IPS DF 4.7 (cell line): Measurements from ENCODE around the gene DNAI1.

Experiments
- DNase-seq: peaks from one replicate; pipeline ENCODE4 v3.0.0-alpha.2; 2013; ENCODE audit warnings: low spot score; ENCODE audit errors: extremely low read depth

The DNAI1 gene

GRCh38 chr9:34557426-34558321, 99.1 kb downstream of the DNAI1 start:
- DNase-seq = no peak

GRCh38 chr9:34558364-34558763, 99.8 kb downstream of the DNAI1 start:
- DNase-seq = no peak

GRCh38 chr9:34558919-34559623, 100.5 kb downstream of the DNAI1 start:
- DNase-seq = no peak

GRCh38 chr9:34559624-34560455, 101.2 kb downstream of the DNAI1 start:
- DNase-seq = no peak

GRCh38 chr9:34560599-34561214, 102.1 kb downstream of the DNAI1 start:
- no peak for DNase-seq

- no peak for DNase-seq
These were observed 103.6 kb downstream of the DNAI1 start for GRCh38 chr9:34562135-34562745.

GRCh38 chr9:34563262-34563661, 104.7 kb downstream of the DNAI1 start:
- no peak for DNase-seq

GRCh38 chr9:34564617-34565016, 106.0 kb downstream of the DNAI1 start:
- DNase-seq = no peak

- DNase-seq = no peak
These were observed 107.3 kb downstream of the DNAI1 start for GRCh38 chr9:34565856-34566255.

- no peak for DNase-seq
These were observed 107.7 kb downstream of the DNAI1 start for GRCh38 chr9:34566322-34566721.

- DNase-seq = no peak
These were observed 108.4 kb downstream of the DNAI1 start for GRCh38 chr9:34566972-34567371.

- no peak for DNase-seq
These were observed 109.5 kb downstream of the DNAI1 start for GRCh38 chr9:34568133-34568532.

- DNase-seq = no peak
These were observed 110.2 kb downstream of the DNAI1 start for GRCh38 chr9:34568774-34569173.

GRCh38 chr9:34570376-34570775, 111.8 kb downstream of the DNAI1 start:
- no peak for DNase-seq
